Measurements from ENCODE around the gene HRAS. TPM values are rescaled to one million over a fixed set of nuclear protein-coding genes. Genes with fewer than 3 reads are reported as not detected.

HRAS gene
- total RNA-seq, 1 experiment from 2014 or later = 76.1 TPM

DNA sequence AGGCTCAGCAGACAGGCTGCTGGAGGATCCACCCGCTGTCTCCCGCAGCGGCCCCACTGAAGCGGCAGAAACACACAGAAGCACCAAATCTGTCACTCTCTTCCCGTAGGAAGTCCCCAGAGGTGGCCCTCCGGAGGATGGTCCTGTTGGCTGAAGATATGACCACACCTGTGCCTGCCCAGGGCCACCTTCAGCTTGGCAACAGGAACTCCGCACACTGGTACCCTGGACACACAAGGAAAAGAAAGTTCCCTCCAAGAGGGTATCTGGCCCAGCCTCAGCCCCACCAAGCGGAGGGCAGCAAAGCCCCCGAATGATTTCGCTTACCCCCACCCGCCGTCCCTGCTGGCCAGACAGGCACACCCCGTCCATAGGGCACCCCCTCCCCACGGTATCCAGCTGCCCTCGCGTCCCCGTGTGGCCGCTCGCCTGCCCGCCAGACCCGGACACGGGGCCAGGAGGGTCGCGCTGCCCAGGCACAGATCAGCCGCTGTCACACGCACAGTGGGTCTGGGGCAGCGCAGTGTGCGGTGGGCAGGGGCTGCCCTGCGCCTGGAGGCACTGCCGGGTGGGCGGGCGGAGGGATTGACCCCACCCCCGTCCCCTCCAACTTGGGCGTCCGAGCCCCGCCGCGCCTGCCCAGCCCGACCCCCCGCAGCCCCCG is 32.4 kb upstream of the HRAS start:
- DNase-seq (ENCODE audit: low spot score) = no peak

DNA sequence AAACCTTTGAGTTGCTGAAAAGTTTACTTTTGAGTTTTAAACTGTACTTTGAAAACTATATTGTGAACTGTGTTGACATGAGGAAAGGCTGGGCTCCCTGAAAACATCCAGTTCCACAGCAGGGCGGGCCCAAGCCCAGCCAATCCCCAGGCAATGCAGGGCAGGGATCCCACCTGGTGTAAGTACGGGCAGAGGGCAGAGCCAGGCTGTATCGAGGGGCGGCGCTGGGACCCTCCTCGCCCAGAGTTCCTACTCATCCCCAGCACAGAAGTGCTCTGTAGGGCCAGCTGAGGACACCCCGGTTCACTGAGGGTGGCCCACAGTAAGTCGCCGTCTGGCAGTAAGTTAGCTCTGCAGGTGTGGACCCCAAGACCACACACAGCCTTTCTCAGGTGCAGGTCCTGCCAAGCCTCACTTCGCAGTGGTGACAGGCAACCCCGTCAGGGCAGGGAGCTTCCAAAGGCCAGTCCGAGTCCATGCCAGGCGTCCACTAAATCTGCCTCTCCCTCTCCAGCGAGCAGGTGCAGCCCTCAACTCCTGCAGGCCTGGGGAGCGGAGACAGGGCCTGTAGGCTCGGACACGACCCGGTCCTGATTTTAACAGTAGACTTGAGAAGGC is 31.7 kb upstream of the HRAS start:
- no peak for DNase-seq (ENCODE audit: low spot score)

DNA sequence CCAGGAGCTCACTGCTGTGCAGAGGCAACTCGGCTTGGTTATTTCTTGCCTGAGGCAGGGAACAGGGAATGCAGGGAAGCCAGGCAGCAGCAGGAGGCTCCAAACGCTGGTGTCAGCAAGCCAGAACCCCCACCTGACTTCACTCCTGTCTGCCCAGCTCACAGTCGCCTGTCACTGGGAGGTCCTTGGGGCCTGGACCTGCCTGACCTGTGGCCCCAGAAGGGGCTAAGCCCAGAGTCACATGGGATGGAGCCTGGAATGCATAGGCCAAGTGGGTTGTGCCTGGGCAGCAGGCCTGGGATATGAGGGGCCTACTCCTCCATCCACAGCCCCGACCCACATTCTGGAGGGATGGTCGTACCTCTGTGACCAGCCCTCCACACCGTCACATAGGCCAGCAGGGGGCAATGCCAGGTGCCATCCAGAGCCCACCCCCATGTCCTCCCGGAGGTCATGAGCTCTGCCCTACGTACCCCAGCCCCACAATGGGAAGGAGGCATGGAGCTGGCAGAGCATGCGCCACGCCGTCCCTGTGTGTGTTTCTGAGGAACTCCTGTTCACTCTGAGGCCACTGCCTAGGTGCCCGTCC is 30.6 kb upstream of the HRAS start:
- no peak for DNase-seq (ENCODE audit: low spot score)

DNA sequence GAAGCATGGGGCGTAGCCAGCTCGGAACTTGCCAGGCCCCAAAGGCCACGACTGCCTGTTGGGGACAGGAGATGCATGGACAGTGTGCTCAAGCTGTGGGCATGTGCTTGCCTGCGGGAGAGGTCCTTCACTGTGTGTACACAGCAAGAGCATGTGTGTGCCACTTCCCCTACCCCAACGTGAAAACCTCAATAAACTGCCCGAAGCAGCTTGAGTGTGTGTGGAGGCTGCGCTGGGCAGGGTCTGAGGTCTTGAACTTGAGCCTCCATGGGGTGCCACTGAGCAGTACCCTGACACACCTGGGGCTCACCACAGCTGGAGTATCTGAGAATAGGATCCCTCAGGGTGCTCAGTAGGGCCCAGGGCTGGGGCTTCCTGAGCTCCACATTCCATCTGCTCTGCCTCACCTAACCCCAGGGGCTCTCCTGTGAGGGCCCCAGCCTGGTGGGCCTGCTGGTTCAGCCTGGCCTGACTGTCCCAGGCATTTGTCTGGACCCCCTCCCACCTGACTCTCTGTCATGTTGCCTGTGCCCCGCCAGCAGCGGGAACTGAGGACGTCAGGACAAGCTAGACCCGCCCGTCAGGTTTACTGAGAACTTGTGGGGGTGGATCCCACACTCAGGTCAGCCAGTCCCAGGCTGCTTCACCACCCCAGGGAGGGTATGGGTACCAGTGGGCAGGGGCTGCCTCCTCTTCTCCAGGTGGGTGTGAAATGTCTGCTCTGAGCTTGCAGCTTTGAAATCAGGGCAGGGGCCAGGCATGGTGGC is 28.6 kb upstream of the HRAS start:
- DNase-seq (ENCODE audit: low spot score) = no peak

DNA sequence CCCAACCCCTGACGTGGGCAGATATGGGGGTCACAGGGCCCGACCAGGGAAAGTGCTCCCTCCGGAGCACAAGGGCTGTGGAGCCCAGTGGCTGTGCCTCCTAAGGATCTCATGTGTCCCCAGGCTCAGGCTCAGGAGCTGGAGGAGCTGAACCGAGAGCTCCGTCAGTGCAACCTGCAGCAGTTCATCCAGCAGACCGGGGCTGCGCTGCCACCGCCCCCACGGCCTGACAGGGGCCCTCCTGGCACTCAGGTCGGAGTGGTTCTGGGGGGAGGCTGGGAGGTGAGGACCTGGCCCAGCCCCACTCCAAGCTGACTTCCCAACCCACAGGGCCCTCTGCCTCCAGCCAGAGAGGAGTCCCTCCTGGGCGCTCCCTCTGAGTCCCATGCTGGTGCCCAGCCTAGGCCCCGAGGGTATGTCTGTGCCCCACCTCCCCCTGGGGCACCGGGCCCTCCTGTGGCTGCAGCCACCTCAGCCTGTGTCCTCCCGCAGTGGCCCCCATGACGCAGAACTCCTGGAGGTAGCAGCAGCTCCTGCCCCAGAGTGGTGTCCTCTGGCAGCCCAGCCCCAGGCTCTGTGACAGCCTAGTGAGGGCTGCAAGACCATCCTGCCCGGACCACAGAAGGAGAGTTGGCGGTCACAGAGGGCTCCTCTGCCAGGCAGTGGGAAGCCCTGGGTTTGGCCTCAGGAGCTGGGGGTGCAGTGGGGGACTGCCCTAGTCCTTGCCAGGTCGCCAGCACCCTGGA is 27.9 kb upstream of the HRAS start:
- no peak for DNase-seq (ENCODE audit: low spot score)

DNA sequence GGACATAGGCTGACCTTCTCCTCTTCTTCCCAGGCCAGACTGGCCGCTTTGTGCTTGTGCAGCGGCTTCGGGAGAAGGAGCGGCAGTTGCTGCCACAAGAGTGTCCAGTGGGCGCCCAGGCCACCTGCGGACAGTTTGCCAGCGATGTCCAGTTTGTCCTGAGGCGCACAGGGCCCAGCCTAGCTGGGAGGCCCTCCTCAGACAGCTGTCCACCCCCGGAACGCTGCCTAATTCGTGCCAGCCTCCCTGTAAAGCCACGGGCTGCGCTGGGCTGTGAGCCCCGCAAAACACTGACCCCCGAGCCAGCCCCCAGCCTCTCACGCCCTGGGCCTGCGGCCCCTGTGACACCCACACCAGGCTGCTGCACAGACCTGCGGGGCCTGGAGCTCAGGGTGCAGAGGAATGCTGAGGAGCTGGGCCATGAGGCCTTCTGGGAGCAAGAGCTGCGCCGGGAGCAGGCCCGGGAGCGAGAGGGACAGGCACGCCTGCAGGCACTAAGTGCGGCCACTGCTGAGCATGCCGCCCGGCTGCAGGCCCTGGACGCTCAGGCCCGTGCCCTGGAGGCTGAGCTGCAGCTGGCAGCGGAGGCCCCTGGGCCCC is 26.8 kb upstream of the HRAS start:
- no peak for DNase-seq (ENCODE audit: low spot score)

DNA sequence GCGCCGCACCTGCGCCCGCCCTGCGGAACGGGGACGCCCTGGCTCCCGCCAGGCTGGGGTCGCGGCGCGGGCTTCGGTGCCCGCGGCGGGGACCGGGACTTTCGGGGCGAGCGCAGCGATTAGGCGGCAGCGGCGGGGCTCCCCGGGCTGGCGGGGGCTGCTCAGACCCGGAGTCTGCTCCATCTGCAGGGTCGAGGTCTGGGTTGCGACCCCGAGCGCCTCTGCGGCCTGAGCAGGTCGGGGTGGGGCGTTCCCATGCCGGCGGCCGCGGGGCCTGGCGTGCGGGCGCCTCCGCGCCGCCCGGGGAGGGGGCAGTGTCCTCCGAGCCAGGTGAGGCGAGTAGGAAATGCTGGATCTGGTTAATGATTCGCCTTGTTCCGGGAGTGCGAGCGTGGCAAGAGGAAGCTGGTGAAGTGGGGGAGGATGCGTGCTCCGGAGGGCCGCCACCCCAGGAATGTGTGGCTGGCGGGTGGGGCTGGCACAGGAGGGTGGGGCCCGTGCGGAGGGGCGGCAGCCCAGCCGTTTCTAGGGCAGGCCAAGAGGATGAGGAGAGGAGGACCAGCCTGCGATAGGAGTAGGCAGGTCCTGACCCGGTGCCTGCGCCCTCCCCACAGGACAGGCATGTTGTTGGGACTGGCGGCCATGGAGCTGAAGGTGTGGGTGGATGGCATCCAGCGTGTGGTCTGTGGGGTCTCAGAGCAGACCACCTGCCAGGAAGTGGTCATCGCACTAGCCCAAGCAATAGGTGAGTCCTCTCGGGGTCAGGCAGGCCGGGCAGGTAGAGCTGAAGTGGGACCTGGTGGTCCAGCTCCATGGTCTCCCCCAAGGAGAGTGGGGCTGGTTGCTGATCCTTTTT is 26.0 kb upstream of the HRAS start:
- peak; percentile 51 for DNase-seq (ENCODE audit: low spot score)

DNA sequence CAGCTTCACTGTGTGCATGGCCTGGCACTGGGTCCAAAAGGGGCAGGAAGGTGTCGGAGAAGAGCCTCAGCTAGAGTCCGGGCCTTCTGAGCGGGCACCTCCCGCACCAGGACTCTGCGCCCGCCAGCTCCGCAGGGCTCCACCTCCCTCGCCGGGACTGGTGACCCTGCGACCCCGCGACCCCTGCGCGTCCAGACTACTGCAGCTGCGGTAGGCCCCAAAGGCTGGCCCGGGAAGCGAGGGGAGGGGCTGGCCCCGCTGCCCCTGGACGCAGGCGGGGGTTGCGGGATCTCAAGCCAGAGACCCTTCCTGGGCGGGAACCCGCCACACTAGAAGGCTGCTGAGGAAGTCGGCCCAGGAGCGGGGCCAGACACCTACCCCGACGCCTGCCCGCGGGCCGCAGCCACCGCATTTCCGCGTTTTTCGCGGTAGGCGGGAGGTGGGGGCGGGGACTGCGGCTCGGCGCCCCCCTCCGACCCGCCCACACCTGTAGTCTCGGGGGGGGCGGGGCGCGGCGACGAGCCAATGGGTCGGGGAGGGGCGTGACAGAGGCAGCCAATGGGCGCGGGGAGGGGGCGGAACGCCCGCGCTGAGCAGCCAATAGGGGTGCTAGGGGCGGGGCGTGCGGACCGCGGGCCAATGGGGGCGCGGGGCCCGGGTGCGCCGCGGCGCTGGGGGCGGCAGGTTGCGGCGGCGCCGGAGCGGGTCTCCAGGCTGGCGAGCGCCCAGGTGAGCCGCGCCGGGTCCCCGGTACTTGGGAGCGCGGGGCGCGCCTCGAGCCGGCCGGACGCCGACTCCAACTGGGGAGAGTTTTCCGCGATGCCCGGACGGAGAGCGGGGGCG is 25.1 kb upstream of the HRAS start, which contains the start of the genes LMNTD2 and RASSF7:
Gene LMNTD2, minus strand, starts transcription at position 434 of the 843 bp plus-strand sequence. Its CDS starts 22 bp downstream, at position 412.
Gene RASSF7, plus strand, starts transcription at position 666 of the 843 bp plus-strand sequence. CDS start 799 bp downstream, outside the sequence.
- peak; percentile 74 for DNase-seq (ENCODE audit: low spot score)

DNA sequence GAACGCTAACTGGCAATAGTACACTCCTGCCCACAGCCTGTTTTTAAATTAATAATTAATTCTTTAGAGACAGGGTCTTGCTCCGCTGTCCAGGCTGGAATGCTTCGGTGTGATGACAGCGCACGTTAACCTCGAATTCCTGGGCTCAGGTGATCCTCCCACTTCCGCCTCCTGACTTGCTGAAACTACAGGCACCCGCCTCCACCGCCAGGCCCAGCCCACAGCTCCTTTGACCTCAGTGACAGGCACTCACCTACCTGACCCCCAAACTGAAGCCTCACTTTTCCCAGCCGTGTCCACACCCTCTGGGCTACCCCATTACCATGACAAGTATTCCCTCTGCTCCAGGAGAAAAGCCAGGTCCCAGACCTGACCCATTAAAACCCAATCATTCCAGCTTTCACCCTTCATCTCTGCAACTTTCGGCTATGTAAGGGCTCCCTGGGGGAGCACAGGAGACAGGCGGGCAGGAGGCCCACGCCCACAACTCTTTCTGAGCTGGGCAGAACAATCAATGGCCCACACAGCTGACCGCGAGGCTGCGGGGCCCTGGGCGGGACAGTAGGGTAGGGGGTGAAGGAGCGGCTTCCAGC is 24.4 kb upstream of the HRAS start:
- DNase-seq (ENCODE audit: low spot score) = no peak

DNA sequence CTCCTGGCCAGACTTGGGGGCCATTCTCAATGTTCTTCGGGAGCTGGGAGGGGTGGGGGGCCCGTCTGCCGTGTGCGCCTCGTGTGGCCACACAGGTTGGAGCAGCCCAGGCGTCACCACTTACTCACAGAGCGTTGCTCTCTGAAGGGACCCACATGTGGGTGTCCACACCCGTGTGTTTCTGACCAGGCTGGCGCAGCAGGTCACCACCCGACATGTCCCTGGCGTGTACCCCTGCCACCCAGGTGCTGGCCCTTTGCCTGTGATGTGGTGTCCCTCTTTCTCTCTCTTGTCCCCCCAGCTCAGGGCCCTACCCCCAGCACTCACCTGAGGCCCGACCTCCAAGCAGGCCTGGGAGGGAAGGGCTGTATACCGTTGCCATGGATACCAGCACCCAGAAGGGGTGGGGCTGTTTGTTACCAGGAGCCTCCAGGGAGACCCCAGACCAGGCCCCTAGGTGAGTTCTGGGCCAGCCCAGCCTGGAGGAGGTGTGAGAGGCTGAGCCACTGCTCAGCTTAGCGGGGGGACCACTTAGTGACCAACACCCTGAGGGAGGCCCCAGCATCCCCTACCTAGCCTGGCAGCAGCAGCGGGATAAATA is 23.7 kb upstream of the HRAS start:
- no peak for DNase-seq (ENCODE audit: low spot score)

DNA sequence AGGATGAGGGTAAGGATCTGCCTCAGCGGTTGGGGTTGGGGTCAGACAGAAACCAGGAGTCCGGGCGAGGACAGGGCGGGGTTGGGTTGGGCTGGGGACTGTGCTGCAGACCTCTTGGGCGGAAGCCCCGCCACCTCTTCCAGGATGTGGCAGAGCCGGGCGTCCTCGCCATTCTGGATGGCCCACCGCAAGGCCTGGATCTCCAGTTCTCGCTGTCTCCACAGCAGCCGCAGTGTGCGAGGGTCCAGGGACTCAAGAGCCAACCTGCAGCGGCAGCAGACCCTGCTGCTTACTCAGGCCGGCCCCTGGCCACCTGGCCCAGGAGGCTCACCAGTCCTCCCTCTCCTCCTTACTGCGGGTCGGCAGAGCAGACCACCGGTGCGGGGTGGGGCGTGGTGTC is 23.1 kb upstream of the HRAS start:
- no peak for DNase-seq (ENCODE audit: low spot score)

DNA sequence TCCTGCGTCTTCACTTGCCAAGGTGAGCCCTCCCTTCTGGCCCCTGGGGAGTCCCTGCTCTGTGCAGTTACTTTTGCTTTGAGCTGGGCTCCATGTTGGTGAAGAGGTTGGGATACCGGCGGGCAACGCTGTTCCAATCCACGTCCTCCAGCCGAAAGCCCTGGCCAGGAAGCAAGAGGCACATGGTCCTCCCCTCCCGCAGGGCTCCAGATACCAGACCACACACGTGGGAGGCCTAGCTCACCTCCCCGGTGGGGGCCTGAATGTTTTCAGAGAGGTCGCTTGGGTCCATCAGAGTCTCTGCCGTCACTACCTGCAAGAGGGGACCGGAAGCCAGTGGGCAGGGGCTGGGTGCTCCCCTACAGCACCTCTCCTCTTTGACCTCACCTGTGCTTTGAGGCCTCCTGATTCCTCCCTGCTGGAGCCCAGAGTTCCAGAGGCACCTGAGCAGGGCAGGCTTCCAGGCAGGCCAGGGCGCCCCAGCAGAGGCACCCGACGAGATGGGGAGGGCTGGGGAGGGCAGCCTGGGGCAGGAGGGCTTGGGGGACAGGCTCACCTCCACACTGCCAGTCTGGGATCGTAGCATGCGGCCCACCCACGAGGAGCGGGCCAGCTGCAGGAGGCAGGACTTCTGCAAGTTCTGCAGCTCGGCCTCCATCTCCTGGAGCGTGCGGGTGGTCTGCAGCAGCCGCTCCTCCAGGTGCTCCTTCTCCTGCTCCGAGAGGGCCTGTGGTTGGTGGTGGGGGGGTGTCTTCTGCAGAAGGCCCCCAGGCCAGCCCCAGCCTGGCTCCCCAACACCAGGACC is 22.2 kb upstream of the HRAS start:
- DNase-seq (ENCODE audit: low spot score) = no peak

DNA sequence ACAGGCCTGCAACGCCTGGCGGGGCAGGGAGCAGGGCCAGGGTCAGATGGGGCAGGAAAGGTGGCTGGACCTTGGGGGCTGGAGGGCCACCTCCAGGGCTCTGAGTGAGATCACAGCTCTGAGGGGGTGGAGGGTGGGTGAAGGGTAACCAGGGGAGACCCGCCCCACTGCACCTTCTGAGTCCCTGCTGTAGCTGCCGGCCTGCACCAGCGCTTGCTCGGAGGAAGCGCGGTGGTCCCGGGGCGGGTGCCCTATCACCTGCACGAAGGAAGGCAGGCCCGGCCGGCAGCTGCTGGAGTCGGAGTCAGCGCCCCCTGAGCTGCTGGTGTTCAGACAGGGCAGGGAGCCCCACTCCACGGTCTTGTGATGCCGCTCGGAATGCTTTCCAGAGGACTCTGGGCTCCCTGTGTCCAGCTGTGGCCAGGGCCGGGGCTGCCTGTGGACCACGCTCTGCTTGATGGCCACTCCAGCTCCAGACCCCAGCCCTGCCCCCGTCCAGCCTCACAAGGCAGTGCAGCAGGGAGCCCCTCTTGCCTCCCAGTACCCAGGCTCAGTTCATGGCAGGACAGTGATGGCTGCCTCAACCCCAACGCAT is 21.4 kb upstream of the HRAS start:
- DNase-seq (ENCODE audit: low spot score) = no peak

DNA sequence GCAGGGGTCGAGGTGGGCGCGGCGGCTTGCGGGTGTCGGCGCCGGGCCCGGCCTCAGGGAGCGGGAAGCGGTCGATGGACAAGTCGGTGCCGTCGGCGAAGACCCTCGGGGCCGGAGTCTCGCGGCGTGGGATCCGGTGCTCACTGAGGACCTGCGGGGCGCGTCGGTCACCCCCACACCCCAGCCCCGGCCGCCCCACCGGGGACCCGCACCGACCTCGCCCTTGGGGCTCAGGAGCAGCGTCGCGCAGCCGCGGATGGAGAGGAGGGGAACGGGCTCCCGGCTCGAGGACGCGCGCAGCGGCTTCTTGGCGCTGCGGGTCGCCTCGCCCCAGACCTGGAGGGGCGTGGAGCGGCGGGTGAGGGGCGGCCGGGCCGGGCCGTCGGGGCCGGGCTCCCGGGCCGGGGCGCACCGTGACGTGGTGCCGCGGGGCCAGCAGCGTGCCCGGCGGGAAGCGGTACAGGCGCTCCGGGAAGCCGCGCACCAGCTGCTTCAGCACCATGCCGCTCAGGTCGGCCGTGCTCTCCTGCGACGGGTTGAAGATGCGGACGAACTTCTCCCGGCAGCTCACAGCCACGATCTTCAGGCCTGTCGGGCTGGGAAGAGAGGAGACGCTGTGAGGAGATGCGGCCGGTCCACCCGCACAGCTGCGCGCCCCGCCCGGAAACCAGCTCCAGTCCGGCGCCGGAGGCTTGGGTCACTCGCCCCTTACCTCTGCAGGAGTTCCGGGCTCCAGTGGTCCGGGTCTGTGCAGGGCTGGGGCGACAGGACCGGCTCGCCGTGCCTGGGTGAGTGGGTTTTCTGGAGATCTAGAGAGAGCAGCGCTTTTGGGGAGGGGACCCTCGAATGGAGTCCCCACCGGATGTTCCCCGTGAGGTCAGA is 20.6 kb upstream of the HRAS start:
- DNase-seq (ENCODE audit: low spot score) = no peak

DNA sequence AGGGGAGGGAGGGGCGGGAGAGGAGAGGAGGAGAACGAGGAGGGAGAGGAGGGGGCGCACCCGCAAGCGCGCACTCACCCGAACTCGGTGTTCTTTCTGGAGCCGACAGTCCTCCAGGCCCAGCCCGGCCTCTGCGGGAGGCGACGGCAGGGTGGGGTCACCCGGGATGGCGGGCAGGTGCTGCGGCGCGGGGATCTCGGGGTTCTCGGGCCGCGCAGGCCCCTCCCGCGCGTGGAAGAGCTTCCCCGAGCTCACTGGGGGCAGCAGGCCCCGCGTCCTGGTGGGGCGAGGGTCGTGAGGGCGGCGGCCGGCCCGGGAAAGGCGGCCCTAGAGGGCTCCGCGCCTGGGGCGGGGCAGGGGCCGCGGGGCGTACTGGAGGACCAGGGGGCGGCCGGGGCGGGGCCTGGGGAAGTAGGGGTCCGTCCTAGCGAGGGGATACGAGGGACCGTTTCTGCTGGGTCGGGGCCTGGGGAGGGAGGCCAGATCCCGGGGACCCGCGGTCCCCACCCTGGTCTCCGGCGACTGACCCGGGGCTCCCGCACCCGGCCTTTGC is 19.9 kb upstream of the HRAS start:
- no peak for DNase-seq (ENCODE audit: low spot score)
